K562 (cell line): ENCODE results near the gene CGREF1. TPM values are rescaled to one million over a fixed set of nuclear protein-coding genes. Genes with fewer than 3 reads are reported as not detected.

Experiments
- ATAC-seq: fragments of 200-7000 bp; cut with Tn5 transposase; 3 replicates; pipeline ENCODE4 v1.9.1; 2020; ENCODE audit warnings: moderate library complexity
- BruUV-seq: library from RNA; stranded (reverse); fragments of 400-500 nt; replicated peaks from 2 replicates; lab custom pipeline; 2021; lab: Mats Ljungman, UMichigan
- CTCF ChIA-PET: fragments of 300-600 bp; formaldehyde crosslinking; extraction: SDS; loops from one replicate; lab custom pipeline; 2021; ENCODE audit warnings: low intra/inter-chr PET ratio; lab: Yijun Ruan, JAX
- POLR2A ChIA-PET: fragments of 300-600, 350-650 bp; sonication (Branson Sonifier 250); formaldehyde crosslinking; extraction: SDS; loops from one replicate; lab custom pipeline; 2021; ENCODE audit warnings: antibody characterized with exemption, inconsistent platforms; lab: Yijun Ruan, JAX
- DNase-seq, 4 experiments: peaks; one replicate each; pipeline versions ENCODE4 v3.0.0 to v3.0.0-alpha.2; 2011 to 2018; ENCODE audit warnings: low spot score in 3 of 4, mixed read lengths in 3 of 4; ENCODE audit errors: extremely low read depth in 1 of 4
- FAIRE-seq: peaks from 2 replicates; lab custom pipeline; 2011; peaks lifted over from hg19 to GRCh38; lab: Jason Lieb, UNC
- H2AFZ ChIP-seq: 2 replicates; pipeline ENCODE4 v1.6.0; 2011; ENCODE audit warnings: low read depth, low read length, control low read depth, inconsistent platforms
- H3K27ac ChIP-seq: fragments of 200-600 bp; 3 replicates; pipeline ENCODE4 v1.8.0; 2011; ENCODE audit warnings: low read depth, mild to moderate bottlenecking, control low read depth, inconsistent platforms, low read length, moderate library complexity, mixed read lengths; ENCODE audit errors: extremely low read depth
- H3K27me3 ChIP-seq, 2 experiments: fragments of 300-600 bp in 1 of 2; 2 replicates in 1 of 2; 3 replicates in 1 of 2; pipeline versions ENCODE4 v1.6.0 to v1.8.0; 2011; ENCODE audit warnings: inconsistent platforms in 2 of 2, low read length in 2 of 2, mild to moderate bottlenecking in 1 of 2, mixed read lengths in 1 of 2, moderate library complexity in 1 of 2; ENCODE audit not compliant: control insufficient read depth in 2 of 2, insufficient read depth in 2 of 2
- H3K36me3 ChIP-seq: fragments of 300-600 bp; 3 replicates; pipeline ENCODE4 v1.8.0; 2011; ENCODE audit warnings: mild to moderate bottlenecking, low read length, inconsistent platforms; ENCODE audit not compliant: control insufficient read depth, insufficient read depth
- H3K4me1 ChIP-seq, 2 experiments: fragments of 200-600 bp in 1 of 2; replicated peaks in 1 of 2; 2 replicates in 1 of 2; 3 replicates in 1 of 2; pipeline versions ENCODE4 v1.5.1 to v1.8.0; 2011; ENCODE audit warnings: inconsistent platforms in 2 of 2, low read length in 2 of 2, mild to moderate bottlenecking in 1 of 2, mixed read lengths in 1 of 2, moderate library complexity in 1 of 2; ENCODE audit not compliant: control insufficient read depth in 2 of 2, insufficient read depth in 2 of 2
- H3K4me2 ChIP-seq: 2 replicates; pipeline ENCODE4 v1.6.1; 2011; ENCODE audit warnings: low read length, control low read depth, inconsistent platforms, mixed read lengths; ENCODE audit not compliant: insufficient read depth
- H3K4me3 ChIP-seq: fragments of 200-600 bp; sonication (generic), shearing (Covaris generic); 2 replicates; pipeline ENCODE4 v1.5.1; 2016; ENCODE audit warnings: control low read depth, inconsistent platforms
- H3K79me2 ChIP-seq: fragments of 200-600 bp; 3 replicates; pipeline ENCODE4 v1.8.0; 2011; ENCODE audit warnings: low read length, inconsistent platforms; ENCODE audit not compliant: control insufficient read depth, insufficient read depth
- H3K9ac ChIP-seq, 2 experiments: 2 replicates each; pipeline versions ENCODE4 v1.6.0 to v1.6.1; 2011; ENCODE audit warnings: low read depth in 2 of 2, low read length in 2 of 2, control low read depth in 1 of 2, inconsistent platforms in 1 of 2, mild to moderate bottlenecking in 1 of 2, mixed read lengths in 1 of 2; ENCODE audit not compliant: insufficient read depth in 1 of 2
- H3K9me1 ChIP-seq: one replicate; pipeline ENCODE4 v1.6.0; 2011; ENCODE audit warnings: inconsistent platforms, mild to moderate bottlenecking, low read length, moderate library complexity; ENCODE audit not compliant: control insufficient read depth, insufficient read depth
- H3K9me3 ChIP-seq: replicated peaks from 2 replicates; pipeline ENCODE4 v1.5.1; 2011; ENCODE audit warnings: low read depth, low read length, inconsistent platforms; ENCODE audit not compliant: control insufficient read depth, insufficient read depth
- H4K20me1 ChIP-seq: replicated peaks from 2 replicates; pipeline ENCODE4 v1.6.1; 2011; ENCODE audit warnings: low read length, inconsistent platforms, mixed read lengths; ENCODE audit not compliant: control insufficient read depth, insufficient read depth
- AFF4 ChIP-seq: sonication (generic); formaldehyde crosslinking; IDR thresholded peaks from 2 replicates; pipeline ENCODE4 v1.8.0; 2023; ENCODE audit warnings: mild to moderate bottlenecking, missing genetic modification reagents
- BCLAF1 ChIP-seq, 2 experiments: fragments of 450-650 bp in 1 of 2; IDR thresholded peaks; 2 replicates each; pipeline ENCODE4 v1.6.1; 2011 to 2017; ENCODE audit warnings: low read depth in 2 of 2, antibody characterized with exemption in 1 of 2, borderline replicate concordance in 1 of 2, low read length in 1 of 2, mild to moderate bottlenecking in 1 of 2, mixed read lengths in 1 of 2; ENCODE audit not compliant: control insufficient read depth in 1 of 2
- FUS ChIP-seq: fragments of 200-400 bp; formaldehyde crosslinking; optimal IDR thresholded peaks from 2 replicates; pipeline ENCODE3; 2017; ENCODE audit warnings: low read depth, low read length
- KLF6 ChIP-seq: fragments of 250-450 bp; sonication (Bioruptor Pico); IDR thresholded peaks from 2 replicates; pipeline ENCODE4 v1.4.0; 2020; ENCODE audit warnings: mild to moderate bottlenecking, moderate library complexity, borderline replicate concordance
- LCOR ChIP-seq: sonication (generic); formaldehyde crosslinking; IDR thresholded peaks from 2 replicates; pipeline ENCODE4 v1.8.0; 2022; ENCODE audit warnings: mild to moderate bottlenecking, missing genetic modification reagents
- MEF2A ChIP-seq: IDR thresholded peaks from 2 replicates; pipeline ENCODE4 v1.6.1; 2011; ENCODE audit warnings: low read depth, mild to moderate bottlenecking, low read length, moderate library complexity; ENCODE audit not compliant: control insufficient read depth
- MTA3 ChIP-seq: fragments of 450-650 bp; formaldehyde crosslinking; IDR thresholded peaks from 2 replicates; pipeline ENCODE4 v1.6.1; 2017; ENCODE audit warnings: mild to moderate bottlenecking, borderline replicate concordance
- MTF1 ChIP-seq: fragments of 250-450 bp; sonication (Bioruptor Pico); IDR thresholded peaks from 2 replicates; pipeline ENCODE4 v1.9.0; 2021; ENCODE audit warnings: moderate library complexity, mild to moderate bottlenecking, inconsistent platforms, borderline replicate concordance
- SREBF1 ChIP-seq: fragments of 150-350 bp; IDR thresholded peaks from 2 replicates; pipeline ENCODE4 v1.6.1; 2014; ENCODE audit warnings: antibody characterized with exemption, low read depth, low read length, borderline replicate concordance
- TSC22D4 ChIP-seq: fragments of 450-650 bp; IDR thresholded peaks from 2 replicates; pipeline ENCODE4 v1.6.1; 2016; ENCODE audit warnings: missing genetic modification characterization, missing biosample characterization, control low read depth
- ZNF217 ChIP-seq: sonication (generic); formaldehyde crosslinking; IDR thresholded peaks from 2 replicates; pipeline ENCODE4 v1.8.0; 2022; ENCODE audit warnings: mild to moderate bottlenecking, missing genetic modification reagents
- ZNF740 ChIP-seq, 3 experiments: fragments of 200-800 bp in 1 of 3; sonication (Bioruptor generic) in 1 of 3; sonication (generic) in 1 of 3; formaldehyde crosslinking in 1 of 3; IDR thresholded peaks; 2 replicates each; pipeline versions ENCODE4 v1.6.1 to v1.8.0; 2016 to 2022; ENCODE audit warnings: mild to moderate bottlenecking in 2 of 3, missing compliant biosample characterization in 2 of 3, missing genetic modification characterization in 2 of 3, missing genetic modification reagents in 1 of 3
- WGBS: fragments of 100-300 bp; shearing (Covaris generic); methylation state at CpG from one replicate; pipeline ENCODE4 v1.1.6; 2016; ENCODE audit warnings: low coverage, mixed read lengths; ENCODE audit not compliant: insufficient coverage; ENCODE audit errors: missing lambda C conversion rate; 5-methylcytosine and 5-hydroxymethylcytosine counted together
- in situ Hi-C: fragments of 300-500 bp; cut with MboI; formaldehyde crosslinking; loops from 4 replicates; pipeline ENCODE4 v1.15.0; 2018; ENCODE audit warnings: inconsistent platforms, mixed read lengths
- intact Hi-C: fragments of 100-400 bp; cut with micrococcal nuclease; formaldehyde crosslinking; loops from 2 replicates; pipeline ENCODE4 v1.14.2; 2022
- polyA plus RNA-seq, 8 experiments: library from polyadenylated mRNA; depleted of rRNA in 4 of 8; stranded (reverse) in 5 of 8; unstranded in 3 of 8; fragments of >200 nt; fragmentation: Nextera tagmentation in 2 of 8; fragmentation: Illumina TruSeq in 1 of 8; extraction: Ambion mirVana in 2 of 8; extraction: Trizol in 1 of 8; gene quantifications; 2 replicates each; pipeline versions ENCODE4 v1.2.1 to v1.2.3, GENCODE V29; 2011 to 2014; ENCODE audit warnings: inconsistent platforms in 1 of 8, missing spikeins in 1 of 8
- total RNA-seq, 7 experiments: library from RNA; depleted of rRNA in 6 of 7; stranded (reverse); fragments of >200 nt in 6 of 7; fragmentation: Illumina TruSeq in 2 of 7; extraction: Trizol in 2 of 7; gene quantifications; 2 replicates each; pipeline versions ENCODE4 v1.2.1 to v1.2.3, GENCODE V29; 2011 to 2021; ENCODE audit warnings: low replicate concordance in 1 of 7

Gene CGREF1
- total and polyA plus RNA-seq, 9 of the 15 experiments (the other 6 are each of a cell fraction or from before 2014, with no cell fraction given): 0.07 to 0.50 (median 0.37) TPM

- TF ChIP-seq AFF4: no peak
Measured at GRCh38 chr2:27160191-27160590, 41.3 kb upstream of the CGREF1 start (continued).

GRCh38 chr2:27159271-27159670 lies 40.3 kb upstream of the CGREF1 start:
- Histone ChIP-seq H4K20me1 (no peaks in the 10 kb centered on the region), H3K4me3 (no peak overlapping the region), H3K4me1 (peaks cover 0 to 13% of the 10 kb centered on the region in 2 experiments; a peak in 3 of 5 replicates), H3K27ac (no peak overlapping the region), H3K36me3 (no peaks in the 10 kb centered on the region), H2AFZ (0 out of 2 replicates have a peak overlapping the region, but pooled peaks have one; percentile 28), H3K9ac (0 out of 4 replicates have a peak overlapping the region, but pooled peaks of 1 of the 2 experiments have one; percentile 45), H3K4me2 (no peak overlapping the region), H3K27me3 (no peaks in the 10 kb centered on the region), H3K9me3 (no peaks in the 10 kb centered on the region), H3K79me2 (no peaks in the 10 kb centered on the region), H3K9me1 (no peaks in the 10 kb centered on the region)
- ATAC-seq (peak; percentile 12; the same call in 2 of the 3 replicates), FAIRE-seq (no peak), DNase-seq (no peak)
- intact Hi-C loops (no loop called here), in situ Hi-C loops (no loop called here)
- 25% methylated on average over 5 of the region's 6 CpGs for WGBS
- no TSS peak for BruUV-seq
- POLR2A ChIA-PET: interaction anchor here (0.6 to 1.6 kb wide), 2 partner anchors 41 to 120 kb away, joined by 3 to 5 read pairs; no protein-coding TSS in a partner anchor
- CTCF ChIA-PET: no interaction called here
- no peak for TF ChIP-seq FUS
- TF ChIP-seq MEF2A: no peak
- TF ChIP-seq BCLAF1 (IDR thresholded peaks at IDR 0.05; ENCODE audit: borderline replicate concordance in 1 of 2, control insufficient read depth in 1 of 2, low read depth in 2 of 2, low read length in 1 of 2): no peak
- no peak for TF ChIP-seq ZNF740 (CRISPR knock-in tag; IDR thresholded peaks at IDR 0.05)
- TF ChIP-seq ZNF740 (tag; IDR thresholded peaks at IDR 0.05): no peak
- TF ChIP-seq LCOR: no peak
- no peak for TF ChIP-seq MTA3
- TF ChIP-seq MTF1 (CRISPR knock-in tag): no peak
- no peak for TF ChIP-seq ZNF217
- no peak for TF ChIP-seq SREBF1
- no peak for TF ChIP-seq KLF6
- no peak for TF ChIP-seq TSC22D4 (tag)
